Measurements from ENCODE around the gene TRPM3. TPM values are rescaled to one million over a fixed set of nuclear protein-coding genes. Genes with fewer than 3 reads are reported as not detected.

TRPM3 gene
- total RNA-seq, 2 donors from 2014 or later = not detected

DNA sequence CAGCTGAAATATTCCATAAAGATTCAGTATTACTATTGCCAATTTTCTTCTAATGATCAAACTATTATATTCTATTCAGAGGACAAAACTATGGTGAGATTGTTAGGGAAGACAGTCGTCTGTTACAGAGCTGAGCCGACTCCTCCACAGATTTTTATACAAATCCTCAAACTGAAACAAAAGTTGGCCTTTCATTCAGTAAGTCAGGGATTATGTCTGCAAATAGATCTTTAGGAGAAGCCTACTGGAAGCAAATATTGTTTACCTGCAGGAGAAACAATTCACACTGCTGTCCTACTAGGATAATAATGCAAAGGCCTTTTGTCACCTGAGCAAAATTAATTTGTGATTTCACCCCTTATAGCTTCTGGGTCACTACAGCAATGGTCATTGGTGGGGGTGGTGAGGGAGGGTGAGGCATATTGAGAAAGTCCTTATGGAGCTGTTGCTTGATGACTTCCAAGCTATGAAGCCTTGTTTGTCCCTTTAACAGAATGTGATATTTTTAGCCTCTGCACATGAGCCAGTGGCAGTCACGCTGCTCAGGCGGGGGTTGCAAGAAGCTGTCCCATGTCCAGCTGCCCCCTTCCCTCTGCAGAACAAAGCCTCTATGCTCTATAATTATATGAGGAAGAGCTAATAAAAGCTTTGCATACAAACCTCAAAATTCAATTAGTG is 506.5 kb downstream of the TRPM3 start:
- no peak for ATAC-seq (replicated peaks)
- Mint-ChIP-seq H3K27me3 (no peaks in the 10 kb centered on the region), H3K9me3 (no peaks in the 10 kb centered on the region), H3K4me1 (no peaks in the 10 kb centered on the region), H3K4me3 (no peak overlapping the region), H3K27ac (no peak overlapping the region), H3K36me3 (ENCODE audit: low read depth) (no peaks in the 10 kb centered on the region)

DNA sequence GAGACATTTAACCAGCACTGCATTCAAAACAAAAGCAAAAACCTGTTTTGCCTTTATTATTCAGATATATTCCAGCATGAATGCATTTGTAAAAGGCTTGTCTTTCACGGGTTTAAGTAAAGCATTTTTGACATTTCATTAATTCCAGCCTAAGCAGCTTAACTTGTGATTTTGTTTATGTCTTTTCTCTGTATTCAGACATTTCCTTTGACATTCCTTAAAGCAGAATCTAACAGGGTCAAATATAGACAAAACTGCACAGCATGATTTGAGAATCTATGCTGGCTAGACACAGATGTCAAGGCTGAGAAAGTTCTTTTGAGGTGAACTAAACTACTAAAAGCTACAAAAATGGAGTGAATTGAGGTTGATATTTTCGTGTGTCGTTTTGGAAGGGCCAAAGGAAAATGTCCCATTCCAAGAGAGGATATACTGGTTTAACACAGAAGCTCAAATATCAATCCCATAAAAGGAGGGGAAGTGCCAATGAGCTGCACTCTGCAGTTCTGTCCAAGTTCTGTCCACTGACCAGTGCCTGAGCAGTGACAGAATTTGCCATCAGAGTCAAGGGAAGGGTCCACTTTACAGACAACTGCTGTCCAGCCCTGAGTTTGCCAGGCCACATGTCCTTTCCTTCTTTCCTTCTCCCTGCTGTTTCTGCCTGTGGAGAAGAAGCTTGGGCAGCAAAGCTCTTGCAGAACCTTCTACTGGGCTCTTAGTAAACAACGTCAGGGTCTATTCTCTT is 508.2 kb downstream of the TRPM3 start:
- Mint-ChIP-seq H3K4me3 (no peak overlapping the region), H3K27me3 (no peaks in the 10 kb centered on the region), H3K4me1 (no peaks in the 10 kb centered on the region), H3K9me3 (no peaks in the 10 kb centered on the region), H3K27ac (no peak overlapping the region), H3K36me3 (ENCODE audit: low read depth) (no peaks in the 10 kb centered on the region)
- no peak for ATAC-seq (replicated peaks)

DNA sequence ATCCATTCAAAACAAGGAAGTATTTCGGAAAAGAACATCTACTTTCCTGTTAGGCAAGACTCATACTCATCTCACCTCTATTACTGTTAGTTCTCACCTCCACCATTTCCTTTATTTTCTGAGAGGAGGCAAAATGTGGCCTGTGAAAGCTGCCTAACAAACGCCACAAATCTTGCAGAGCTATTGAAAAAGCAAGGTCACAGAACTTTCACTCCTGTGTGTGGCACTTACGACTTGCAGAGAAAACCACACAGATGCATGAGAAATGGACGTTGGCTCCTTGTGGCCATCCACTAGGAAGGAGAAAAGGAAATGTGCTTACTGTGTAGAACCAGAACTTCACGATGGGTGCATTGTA is 511.2 kb downstream of the TRPM3 start:
- no peaks in the 10 kb centered on the region for H3K27me3 Mint-ChIP-seq
- no peak for ATAC-seq (replicated peaks)
- H3K27ac Mint-ChIP-seq = no peak overlapping the region
- H3K9me3 Mint-ChIP-seq = no peaks in the 10 kb centered on the region
- H3K36me3 Mint-ChIP-seq (ENCODE audit: low read depth) = no peaks in the 10 kb centered on the region
- no peak overlapping the region for H3K4me3 Mint-ChIP-seq
- no peaks in the 10 kb centered on the region for H3K4me1 Mint-ChIP-seq

DNA sequence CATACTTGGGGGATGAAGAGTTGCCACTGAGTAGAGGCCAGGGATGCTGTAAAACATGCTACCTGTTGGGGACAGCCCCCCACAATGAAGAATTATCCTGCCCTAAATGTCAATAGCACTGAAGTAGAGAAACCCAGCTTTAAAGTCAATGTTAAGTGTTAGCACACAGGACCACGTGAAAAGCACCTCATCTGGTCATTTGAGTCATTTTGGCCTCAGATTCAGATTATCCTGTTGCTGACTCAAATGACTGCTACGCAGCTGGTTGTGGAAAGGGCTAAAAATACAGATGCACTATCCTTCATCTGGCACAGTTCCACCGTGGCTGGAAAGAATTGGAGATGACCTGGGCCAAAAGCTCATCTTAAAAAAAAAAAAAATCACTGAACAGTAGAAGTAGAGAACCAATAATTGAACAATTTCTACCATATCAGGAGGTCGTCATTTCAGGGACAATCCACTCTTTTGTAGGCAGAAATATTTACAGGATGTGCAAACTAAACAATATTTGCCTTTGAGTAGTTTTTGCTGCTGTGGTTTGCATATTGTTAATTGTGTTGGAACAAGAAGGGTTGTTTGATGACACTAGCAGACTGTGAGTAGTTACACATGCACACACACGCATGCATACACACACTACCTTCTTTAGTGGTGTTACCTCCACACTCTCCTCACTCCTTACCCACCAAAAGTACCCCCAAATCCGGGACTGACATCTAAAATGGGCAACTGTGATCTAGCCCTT is 511.7 kb downstream of the TRPM3 start:
- H3K4me1 Mint-ChIP-seq = no peaks in the 10 kb centered on the region
- H3K4me3 Mint-ChIP-seq = no peak overlapping the region
- H3K9me3 Mint-ChIP-seq = no peaks in the 10 kb centered on the region
- no peak for ATAC-seq (replicated peaks)
- no peaks in the 10 kb centered on the region for H3K36me3 Mint-ChIP-seq (ENCODE audit: low read depth)
- H3K27ac Mint-ChIP-seq = no peak overlapping the region
- no peaks in the 10 kb centered on the region for H3K27me3 Mint-ChIP-seq

DNA sequence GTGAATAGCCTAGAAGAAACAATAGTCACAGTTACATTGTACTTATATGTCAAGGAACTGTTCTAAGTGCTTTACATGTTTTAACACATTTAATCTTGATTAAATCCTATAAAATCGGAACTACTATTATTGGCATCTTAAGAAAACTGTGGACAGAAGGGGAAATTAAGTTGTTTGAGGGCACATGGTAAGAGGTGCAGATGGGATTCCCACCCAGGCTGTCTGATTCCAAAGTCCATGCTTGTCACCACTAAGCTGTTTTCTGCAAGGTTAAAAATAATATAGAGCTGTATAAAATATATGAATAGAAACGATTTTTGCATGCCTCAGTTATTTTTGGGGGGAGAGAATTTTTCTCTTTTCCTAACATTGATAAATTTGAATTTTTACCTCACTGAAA is 512.4 kb downstream of the TRPM3 start:
- no peaks in the 10 kb centered on the region for H3K27me3 Mint-ChIP-seq
- H3K36me3 Mint-ChIP-seq (ENCODE audit: low read depth) = no peaks in the 10 kb centered on the region
- H3K4me3 Mint-ChIP-seq = no peak overlapping the region
- H3K4me1 Mint-ChIP-seq = no peaks in the 10 kb centered on the region
- no peak for ATAC-seq (replicated peaks)
- no peaks in the 10 kb centered on the region for H3K9me3 Mint-ChIP-seq
- H3K27ac Mint-ChIP-seq = no peak overlapping the region

DNA sequence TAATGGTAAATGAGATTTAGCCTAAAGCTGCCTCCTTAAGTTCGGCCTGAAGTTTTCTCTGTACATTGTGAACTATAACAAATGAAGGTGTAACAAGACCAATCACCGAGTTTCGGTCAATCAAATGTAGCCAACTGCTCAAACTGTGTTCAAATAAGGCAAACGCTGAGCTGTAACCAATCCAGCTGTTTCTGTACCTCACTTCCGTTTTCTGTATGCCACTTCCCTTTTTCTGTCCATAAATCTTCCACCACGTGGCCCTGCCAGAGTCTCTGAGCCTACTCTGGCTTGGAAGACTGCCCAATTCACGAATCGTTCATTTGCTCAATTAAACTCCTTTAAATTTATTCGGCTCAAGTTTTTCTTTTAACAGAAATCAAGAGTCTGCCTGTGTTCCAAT is 513.5 kb downstream of the TRPM3 start:
- H3K4me3 Mint-ChIP-seq = no peak overlapping the region
- H3K9me3 Mint-ChIP-seq = no peaks in the 10 kb centered on the region
- no peak overlapping the region for H3K27ac Mint-ChIP-seq
- no peaks in the 10 kb centered on the region for H3K4me1 Mint-ChIP-seq
- H3K27me3 Mint-ChIP-seq = no peaks in the 10 kb centered on the region
- no peaks in the 10 kb centered on the region for H3K36me3 Mint-ChIP-seq (ENCODE audit: low read depth)
- ATAC-seq (replicated peaks) = no peak

DNA sequence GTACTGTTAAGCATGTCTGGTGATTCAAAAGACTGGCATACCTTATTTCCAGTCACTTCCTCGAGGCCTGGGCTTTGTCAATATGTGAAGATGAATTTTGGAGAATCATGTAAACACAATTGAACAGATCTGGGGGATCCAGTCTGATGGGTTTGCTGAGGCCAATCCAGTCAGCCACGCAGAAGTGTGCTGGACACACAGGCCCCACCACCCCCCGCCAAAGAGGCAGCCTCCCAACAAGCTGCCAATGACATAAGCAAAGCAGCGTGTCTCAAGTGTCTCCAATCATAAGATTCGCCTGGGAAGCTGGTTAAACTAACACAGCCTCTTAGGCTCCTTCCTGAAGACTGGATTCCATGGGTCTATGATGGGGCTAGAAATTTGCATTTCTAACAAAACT is 514.1 kb downstream of the TRPM3 start:
- Mint-ChIP-seq H3K9me3 (no peaks in the 10 kb centered on the region), H3K36me3 (ENCODE audit: low read depth) (no peaks in the 10 kb centered on the region), H3K4me1 (no peaks in the 10 kb centered on the region), H3K27me3 (no peaks in the 10 kb centered on the region), H3K4me3 (no peak overlapping the region), H3K27ac (no peak overlapping the region)
- no peak for ATAC-seq (replicated peaks)

DNA sequence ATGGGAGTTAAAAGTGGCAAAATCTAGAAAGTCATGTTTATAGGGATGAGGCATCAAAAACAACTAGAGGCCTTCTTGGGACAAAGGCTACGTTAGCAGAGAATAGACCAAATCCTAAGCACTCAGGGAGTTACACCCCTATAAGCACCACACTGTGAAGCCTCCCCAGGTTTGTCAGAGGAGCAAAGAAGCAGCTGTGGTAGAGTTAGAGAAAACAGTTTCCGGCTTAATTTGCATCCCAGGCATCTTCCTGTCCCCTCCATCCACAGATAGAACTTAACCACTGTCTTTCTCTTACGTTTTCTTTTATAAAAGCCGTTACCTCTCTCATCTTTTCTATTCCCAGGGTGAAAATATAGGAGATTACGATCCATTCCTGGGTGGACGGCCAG is 518.4 kb downstream of the TRPM3 start:
- Mint-ChIP-seq H3K36me3 (ENCODE audit: low read depth) (no peaks in the 10 kb centered on the region), H3K9me3 (no peaks in the 10 kb centered on the region), H3K27me3 (no peaks in the 10 kb centered on the region), H3K27ac (no peak overlapping the region), H3K4me1 (no peaks in the 10 kb centered on the region), H3K4me3 (no peak overlapping the region)
- no peak for ATAC-seq (replicated peaks)

DNA sequence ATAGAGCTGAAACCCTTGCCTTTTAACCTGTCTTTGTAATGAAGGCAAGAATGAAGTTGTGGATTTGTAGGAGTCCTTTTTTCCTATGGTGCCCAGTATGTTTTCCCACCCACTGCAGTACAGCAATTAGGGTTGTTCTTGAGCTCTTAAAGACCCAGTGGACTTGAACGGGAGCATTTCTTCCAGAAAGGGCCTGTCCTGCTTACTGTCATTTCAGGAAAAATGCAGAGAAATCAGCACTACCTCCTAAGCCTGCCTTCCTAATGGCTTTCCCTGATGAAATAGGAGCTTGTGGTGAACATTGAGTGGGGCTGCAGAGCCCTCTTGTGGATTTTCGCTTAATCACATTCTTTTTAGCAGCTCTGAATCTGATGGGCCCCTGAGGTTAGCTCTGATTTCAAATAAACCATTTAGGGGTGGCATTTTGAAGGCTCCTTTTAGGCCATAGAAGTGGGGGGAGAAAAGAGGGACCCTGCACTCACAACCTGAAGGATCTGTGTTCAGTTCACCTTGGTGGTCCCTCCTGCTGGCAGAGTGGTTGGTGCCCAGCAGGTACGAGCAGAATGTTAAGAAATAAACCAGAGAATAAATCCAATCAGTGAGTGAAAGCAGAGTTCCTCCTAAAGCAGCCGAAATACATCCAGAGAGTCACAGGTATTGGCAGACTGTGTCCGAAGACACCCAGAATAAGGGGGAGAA is 519.0 kb downstream of the TRPM3 start:
- Mint-ChIP-seq H3K27ac (no peak overlapping the region), H3K27me3 (no peaks in the 10 kb centered on the region)
- ATAC-seq (replicated peaks) = peak; percentile 75

DNA sequence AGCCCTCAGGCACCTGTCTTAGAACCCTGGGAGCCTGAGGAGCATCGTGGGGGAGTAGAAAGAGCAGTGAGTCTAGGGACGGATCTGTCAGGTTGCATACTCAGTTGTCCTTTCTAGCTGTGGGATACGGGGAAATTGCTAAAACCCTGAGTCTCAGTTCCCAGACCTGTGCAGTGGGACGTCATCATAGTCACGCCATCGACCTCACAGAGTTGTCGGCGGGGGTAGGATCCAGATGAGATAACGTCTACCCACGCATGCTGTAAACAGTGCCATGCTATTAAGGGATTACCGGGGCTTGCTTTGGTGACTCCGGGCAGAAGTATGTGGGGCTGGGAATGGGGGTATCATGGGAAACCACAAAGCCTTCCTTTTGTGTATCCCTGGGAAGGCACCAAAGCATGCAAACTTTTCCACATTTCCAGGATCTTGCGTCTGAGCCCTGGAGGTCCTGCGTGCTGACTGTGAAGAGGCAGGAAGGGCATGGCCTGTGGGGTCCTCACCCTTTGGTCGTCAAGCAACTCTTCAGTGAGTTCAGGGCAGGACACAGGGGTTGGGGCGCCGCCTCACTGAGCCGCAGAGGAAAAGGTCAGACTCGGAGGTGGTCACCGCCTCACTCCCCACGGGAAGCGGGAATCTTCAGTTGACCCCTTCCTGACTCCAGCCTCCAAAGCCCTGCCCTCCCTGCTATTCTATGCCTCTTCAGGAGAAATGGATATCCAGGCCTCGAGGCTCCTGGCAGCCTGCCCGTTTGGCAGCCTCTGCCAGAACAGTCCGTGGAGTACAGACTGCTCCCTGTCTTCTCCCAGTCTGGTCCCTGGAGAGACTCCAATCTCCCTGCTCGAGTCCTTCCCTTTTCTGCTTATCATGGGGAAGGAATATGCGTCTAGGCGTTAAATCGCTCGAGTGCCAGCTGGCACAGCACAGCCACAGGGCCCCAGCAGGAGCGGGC is 520.1 kb downstream of the TRPM3 start:
- Mint-ChIP-seq H3K36me3 (ENCODE audit: low read depth) (no peaks in the 10 kb centered on the region), H3K27ac (no peak overlapping the region), H3K9me3 (no peaks in the 10 kb centered on the region), H3K27me3 (no peaks in the 10 kb centered on the region), H3K4me1 (no peaks in the 10 kb centered on the region), H3K4me3 (no peak overlapping the region)
- ATAC-seq (replicated peaks) = no peak

More for the DNA sequence above, 519.0 kb downstream of the TRPM3 start:
- H3K9me3 Mint-ChIP-seq = no peaks in the 10 kb centered on the region
- no peak overlapping the region for H3K4me3 Mint-ChIP-seq
- no peaks in the 10 kb centered on the region for H3K36me3 Mint-ChIP-seq (ENCODE audit: low read depth)
- H3K4me1 Mint-ChIP-seq = no peaks in the 10 kb centered on the region

DNA sequence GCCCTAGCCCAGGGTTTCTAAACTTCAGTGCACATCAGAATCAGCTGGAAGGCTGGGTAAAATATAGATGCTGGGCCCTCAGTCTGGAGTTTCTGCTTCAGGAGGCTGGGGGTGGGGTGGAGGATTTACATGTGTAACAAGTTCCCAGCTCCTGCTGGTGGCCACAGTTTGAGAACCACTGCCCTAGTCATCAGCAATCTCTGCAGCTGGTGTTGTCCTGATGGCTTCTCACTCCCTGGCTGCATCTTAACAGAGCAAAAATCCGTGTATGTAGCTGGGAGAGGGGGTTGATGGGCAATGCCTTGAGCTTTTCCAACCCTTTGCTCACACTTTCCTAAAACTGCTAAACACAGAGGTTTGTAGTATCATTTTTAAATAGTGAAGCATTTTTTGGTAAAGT is 520.9 kb downstream of the TRPM3 start:
- Mint-ChIP-seq H3K4me3 (no peak overlapping the region), H3K27ac (no peak overlapping the region), H3K36me3 (ENCODE audit: low read depth) (no peaks in the 10 kb centered on the region), H3K9me3 (no peaks in the 10 kb centered on the region), H3K4me1 (no peaks in the 10 kb centered on the region), H3K27me3 (no peaks in the 10 kb centered on the region)
- ATAC-seq (replicated peaks) = no peak

DNA sequence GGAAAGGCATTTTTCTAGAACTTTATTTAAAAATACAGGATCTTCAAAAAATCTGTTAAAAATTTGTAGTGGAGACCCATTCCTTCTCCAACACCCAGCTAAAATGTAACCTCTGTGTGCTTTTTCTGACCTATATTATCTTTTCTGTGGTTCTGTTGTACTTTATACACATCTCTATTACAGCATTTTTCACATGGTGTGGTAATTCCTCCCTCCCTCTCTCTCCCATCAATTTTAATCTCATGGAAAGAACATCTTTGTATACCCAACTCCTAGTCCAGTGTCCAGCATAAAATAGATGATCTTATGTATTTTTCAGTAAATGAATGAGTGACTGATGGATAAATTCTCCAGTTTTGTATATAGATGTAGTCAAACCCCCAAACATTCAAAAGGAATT is 523.5 kb downstream of the TRPM3 start:
- Mint-ChIP-seq H3K4me3 (no peak overlapping the region), H3K4me1 (no peaks in the 10 kb centered on the region), H3K27ac (no peak overlapping the region), H3K27me3 (no peaks in the 10 kb centered on the region), H3K9me3 (no peaks in the 10 kb centered on the region), H3K36me3 (ENCODE audit: low read depth) (no peaks in the 10 kb centered on the region)
- no peak for ATAC-seq (replicated peaks)

DNA sequence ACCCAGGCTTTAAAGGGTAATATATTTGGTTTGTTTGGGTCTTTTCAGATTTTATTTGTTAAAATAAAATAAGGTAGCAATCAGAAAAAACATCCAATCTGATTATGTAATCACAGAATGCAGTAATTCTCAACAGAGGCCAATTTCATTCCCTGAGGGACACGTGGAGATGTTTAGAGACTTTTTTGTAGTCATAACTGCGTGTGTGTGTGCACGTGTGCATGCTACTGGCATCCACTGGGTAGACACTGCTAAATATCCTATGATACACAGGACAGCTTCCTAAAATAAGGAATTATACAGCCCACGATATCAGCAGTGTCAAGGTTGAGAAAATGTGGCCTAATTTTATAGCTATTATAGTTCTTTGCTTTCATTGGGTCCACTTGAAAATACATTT is 526.2 kb downstream of the TRPM3 start:
- Mint-ChIP-seq H3K36me3 (ENCODE audit: low read depth) (no peaks in the 10 kb centered on the region), H3K4me1 (no peaks in the 10 kb centered on the region), H3K9me3 (no peaks in the 10 kb centered on the region), H3K4me3 (no peak overlapping the region), H3K27ac (no peak overlapping the region), H3K27me3 (no peaks in the 10 kb centered on the region)
- ATAC-seq (replicated peaks) = no peak

All from activated T-helper 17 cell treated with anti-CD3 and anti-CD28 coated beads, Interleukin-2, amount 50 U/mL, for 72 hours (primary cell).